Keratinocyte (primary cell): ENCODE data around the gene CCDC141. TPM values are rescaled to one million over a fixed set of nuclear protein-coding genes. Genes with fewer than 3 reads are reported as not detected.

Experiments
- DNase-seq: peaks from one replicate; pipeline ENCODE4 v3.0.0-alpha.2; 2011; ENCODE audit warnings: low read depth, missing footprints, low spot score
- FAIRE-seq: peaks from 2 replicates; lab custom pipeline; 2011; peaks lifted over from hg19 to GRCh38; lab: Jason Lieb, UNC
- H2AFZ ChIP-seq: 2 replicates; pipeline ENCODE4 v1.6.0; 2012; ENCODE audit warnings: low read length, control low read depth, inconsistent platforms; ENCODE audit not compliant: control insufficient read depth
- H3K27ac ChIP-seq: 2 replicates; pipeline ENCODE4 v1.5.1; 2011; ENCODE audit warnings: low read length; ENCODE audit not compliant: control insufficient read depth, insufficient read depth
- H3K27me3 ChIP-seq: 3 replicates; pipeline ENCODE4 v1.6.0; 2011; ENCODE audit warnings: low read length; ENCODE audit not compliant: control insufficient read depth, insufficient read depth; ENCODE audit errors: extremely low read depth
- H3K36me3 ChIP-seq, 2 experiments: 2 replicates in 1 of 2; 3 replicates in 1 of 2; pipeline ENCODE4 v1.5.1; 2011; ENCODE audit warnings: low read length in 2 of 2, mild to moderate bottlenecking in 1 of 2; ENCODE audit not compliant: control insufficient read depth in 2 of 2, insufficient read depth in 2 of 2; ENCODE audit errors: extremely low read depth in 1 of 2
- H3K4me1 ChIP-seq: 3 replicates; pipeline ENCODE4 v1.5.1; 2011; ENCODE audit warnings: low read length; ENCODE audit not compliant: control insufficient read depth, insufficient read depth; ENCODE audit errors: extremely low read depth
- H3K4me2 ChIP-seq: 3 replicates; pipeline ENCODE4 v1.6.0; 2011; ENCODE audit warnings: low read depth, low read length; ENCODE audit not compliant: control insufficient read depth, insufficient read depth; ENCODE audit errors: extremely low read depth
- H3K4me3 ChIP-seq, 3 experiments: fragments of 200-600 bp in 1 of 3; sonication (generic) in 1 of 3; 2 replicates in 2 of 3; 3 replicates in 1 of 3; pipeline ENCODE4 v1.5.1; 2011 to 2016; ENCODE audit warnings: low read length in 3 of 3, mild to moderate bottlenecking in 3 of 3, control low read depth in 2 of 3, inconsistent platforms in 1 of 3, low read depth in 1 of 3, mixed read lengths in 1 of 3, mixed run types in 1 of 3, moderate library complexity in 1 of 3; ENCODE audit not compliant: control insufficient read depth in 2 of 3, insufficient read depth in 2 of 3; ENCODE audit errors: extremely low read depth in 1 of 3
- H3K79me2 ChIP-seq: 2 replicates; pipeline ENCODE4 v1.6.0; 2012; ENCODE audit warnings: low read length; ENCODE audit not compliant: control insufficient read depth, insufficient read depth
- H3K9ac ChIP-seq: 3 replicates; pipeline ENCODE4 v1.6.0; 2011; ENCODE audit warnings: low read length; ENCODE audit not compliant: control insufficient read depth, insufficient read depth; ENCODE audit errors: extremely low read depth
- H3K9me1 ChIP-seq: 3 replicates; pipeline ENCODE4 v1.6.0; 2011; ENCODE audit warnings: low read length; ENCODE audit not compliant: control insufficient read depth, insufficient read depth; ENCODE audit errors: extremely low read depth
- H3K9me3 ChIP-seq: 2 replicates; pipeline ENCODE4 v1.5.1; 2012; ENCODE audit warnings: low read depth, low read length; ENCODE audit not compliant: control insufficient read depth
- H4K20me1 ChIP-seq: 3 replicates; pipeline ENCODE4 v1.6.0; 2011; ENCODE audit warnings: low read length; ENCODE audit not compliant: control insufficient read depth, insufficient read depth; ENCODE audit errors: extremely low read depth
- EZH2 ChIP-seq: IDR thresholded peaks from one replicate; pipeline ENCODE4 v1.6.1; 2012; ENCODE audit warnings: inconsistent platforms, mild to moderate bottlenecking, low read length, moderate library complexity
- dilution Hi-C: fragments of 300-500 bp; cut with MboI; formaldehyde crosslinking; loops from one replicate; pipeline ENCODE4 v1.7.0; 2020; ENCODE audit warnings: low sequenced_read_pairs; ENCODE audit not compliant: extremely low pct_ligation_motif_present
- polyA plus RNA-seq, 5 experiments: library from polyadenylated mRNA; depleted of rRNA in 3 of 5; stranded (reverse) in 3 of 5; stranded (forward) in 1 of 5; unstranded in 1 of 5; fragments of >200 nt; gene quantifications; 1 replicate in 1 of 5; 2 replicates in 3 of 5; 3 replicates in 1 of 5; pipeline versions ENCODE4 v1.2.1 to v1.2.3, GENCODE V29; 2011 to 2012; ENCODE audit warnings: missing spikeins in 2 of 5, low read depth in 1 of 5, low replicate concordance in 1 of 5
- TF ChIP-seq, protein P1 (sequence below), 3 experiments: IDR thresholded peaks in 1 of 3; conservative IDR thresholded peaks in 1 of 3; optimal IDR thresholded peaks in 1 of 3; 2 replicates in 2 of 3; 3 replicates in 1 of 3; pipeline versions ENCODE3 to v1.5.1; 2011; ENCODE audit warnings: low read length in 3 of 3, mild to moderate bottlenecking in 3 of 3, moderate library complexity in 2 of 3, control low read depth in 1 of 3, inconsistent platforms in 1 of 3; ENCODE audit not compliant: insufficient read depth in 2 of 3; ENCODE audit errors: extremely low read depth in 1 of 3

Gene CCDC141
- polyA plus RNA-seq, 1 donor (not counting 4 experiments of a cell fraction or from before 2014, with no cell fraction given): not detected

DNA sequence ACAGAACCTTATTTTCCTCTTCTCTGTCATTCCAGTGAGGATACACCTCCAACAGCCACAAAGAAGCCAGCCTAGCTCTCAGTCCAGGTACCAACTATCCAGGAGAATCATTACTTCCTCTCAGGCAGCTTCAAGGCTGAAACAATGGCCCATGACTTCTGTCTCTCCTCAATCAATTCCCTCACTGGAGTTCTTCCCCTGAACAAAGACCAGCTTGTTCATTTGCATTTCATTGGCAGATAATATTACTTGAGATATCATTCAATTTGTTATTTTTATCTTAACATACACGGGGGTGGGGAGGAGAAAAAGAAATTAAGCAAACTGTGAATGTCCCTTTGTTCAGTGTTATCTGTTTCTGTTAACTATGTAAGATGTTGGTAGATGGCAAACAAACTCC, 44.0 kb downstream of the CCDC141 start:
- Histone ChIP-seq H3K79me2 (no peaks in the 10 kb centered on the region), H3K9me3 (no peaks in the 10 kb centered on the region), H3K9ac (no peak overlapping the region), H2AFZ (no peak overlapping the region), H3K27me3 (no peaks in the 10 kb centered on the region), H3K27ac (no peak overlapping the region), H3K9me1 (no peaks in the 10 kb centered on the region), H4K20me1 (no peaks in the 10 kb centered on the region), H3K4me2 (no peak overlapping the region), H3K36me3 (no peaks in the 10 kb centered on the region), H3K4me3 (no peak overlapping the region), H3K4me1 (no peaks in the 10 kb centered on the region)
- FAIRE-seq (no peak), DNase-seq (no peak)
- dilution Hi-C loops: no loop called here
- TF ChIP-seq EZH2: no peak
- TF ChIP-seq, protein P1, sequence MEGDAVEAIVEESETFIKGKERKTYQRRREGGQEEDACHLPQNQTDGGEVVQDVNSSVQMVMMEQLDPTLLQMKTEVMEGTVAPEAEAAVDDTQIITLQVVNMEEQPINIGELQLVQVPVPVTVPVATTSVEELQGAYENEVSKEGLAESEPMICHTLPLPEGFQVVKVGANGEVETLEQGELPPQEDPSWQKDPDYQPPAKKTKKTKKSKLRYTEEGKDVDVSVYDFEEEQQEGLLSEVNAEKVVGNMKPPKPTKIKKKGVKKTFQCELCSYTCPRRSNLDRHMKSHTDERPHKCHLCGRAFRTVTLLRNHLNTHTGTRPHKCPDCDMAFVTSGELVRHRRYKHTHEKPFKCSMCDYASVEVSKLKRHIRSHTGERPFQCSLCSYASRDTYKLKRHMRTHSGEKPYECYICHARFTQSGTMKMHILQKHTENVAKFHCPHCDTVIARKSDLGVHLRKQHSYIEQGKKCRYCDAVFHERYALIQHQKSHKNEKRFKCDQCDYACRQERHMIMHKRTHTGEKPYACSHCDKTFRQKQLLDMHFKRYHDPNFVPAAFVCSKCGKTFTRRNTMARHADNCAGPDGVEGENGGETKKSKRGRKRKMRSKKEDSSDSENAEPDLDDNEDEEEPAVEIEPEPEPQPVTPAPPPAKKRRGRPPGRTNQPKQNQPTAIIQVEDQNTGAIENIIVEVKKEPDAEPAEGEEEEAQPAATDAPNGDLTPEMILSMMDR (optimal IDR thresholded peaks at IDR 0.05 in 1 of 3, IDR thresholded peaks at IDR 0.05 in 1 of 3, conservative IDR thresholded peaks at IDR 0.05 in 1 of 3; ENCODE audit: extremely low read depth in 1 of 3, insufficient read depth in 2 of 3, low read length in 3 of 3): no peak

DNA sequence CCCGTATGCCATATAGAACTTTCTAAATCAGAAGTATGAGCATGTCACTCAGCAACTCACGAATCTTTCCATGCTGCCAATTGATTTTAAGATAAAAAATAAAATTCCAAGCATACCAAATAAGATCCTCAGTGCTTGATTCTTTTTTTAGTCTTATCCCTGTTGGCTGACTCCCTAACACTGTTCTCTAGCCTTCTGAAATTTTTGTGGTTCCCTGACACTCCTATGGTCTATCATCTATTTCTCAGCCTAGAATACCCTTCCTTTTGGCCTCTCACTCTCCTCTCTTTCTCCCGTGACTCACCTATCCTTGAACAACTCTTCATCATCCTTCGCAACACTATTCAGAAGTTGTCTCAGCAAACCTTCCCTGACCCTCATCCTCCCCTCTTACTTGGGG, 50.5 kb downstream of the CCDC141 start:
- Histone ChIP-seq H3K4me2 (no peak overlapping the region), H3K4me1 (no peaks in the 10 kb centered on the region), H3K4me3 (no peak overlapping the region), H3K36me3 (no peaks in the 10 kb centered on the region), H2AFZ (no peak overlapping the region), H3K27me3 (no peaks in the 10 kb centered on the region), H4K20me1 (no peaks in the 10 kb centered on the region), H3K9ac (no peak overlapping the region), H3K79me2 (no peaks in the 10 kb centered on the region), H3K9me3 (no peaks in the 10 kb centered on the region), H3K27ac (no peak overlapping the region), H3K9me1 (no peaks in the 10 kb centered on the region)
- TF ChIP-seq EZH2: no peak
- TF ChIP-seq, protein P1 (optimal IDR thresholded peaks at IDR 0.05 in 1 of 3, IDR thresholded peaks at IDR 0.05 in 1 of 3, conservative IDR thresholded peaks at IDR 0.05 in 1 of 3; ENCODE audit: extremely low read depth in 1 of 3, insufficient read depth in 2 of 3, low read length in 3 of 3): no peak
- no peak for DNase-seq
- dilution Hi-C loops: no loop called here
- FAIRE-seq: no peak
